Activated T-cell treated with anti-CD3 and anti-CD28 coated beads, Interleukin-2, amount 50 U/mL, for 48 hours (primary cell): ENCODE results near the gene SPRR2G.
"Not testable (repeated sequence)": the region's sequence is repeated elsewhere in the genome, so short reads cannot be mapped to it uniquely, and the experiment has no call there.

Source experiments
- DNase-seq, 2 experiments: peaks; one replicate each; pipeline ENCODE4 v3.0.0-alpha.2; 2020

Gene SPRR2G

DNA sequence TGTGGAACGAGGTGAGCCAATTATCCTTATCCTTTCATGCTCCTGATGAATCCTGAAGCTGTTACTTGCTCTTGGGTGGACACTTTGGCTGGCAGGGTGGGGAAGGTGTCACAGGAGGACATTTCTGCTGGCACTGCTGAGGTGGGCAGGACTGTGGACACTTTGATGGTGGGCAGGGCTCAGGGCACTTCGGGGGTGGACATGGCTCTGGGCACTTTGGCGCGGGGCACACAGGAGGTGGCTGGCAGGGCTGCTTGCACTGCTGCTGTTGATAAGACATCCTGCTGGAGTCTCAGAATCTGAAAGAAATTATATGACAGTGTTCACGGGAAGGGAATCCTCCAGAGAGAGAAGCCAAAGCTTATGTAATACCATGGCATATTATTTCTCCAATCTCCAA lies 38.2 kb downstream of the SPRR2G start:
- not testable (repeated sequence) for DNase-seq

DNA sequence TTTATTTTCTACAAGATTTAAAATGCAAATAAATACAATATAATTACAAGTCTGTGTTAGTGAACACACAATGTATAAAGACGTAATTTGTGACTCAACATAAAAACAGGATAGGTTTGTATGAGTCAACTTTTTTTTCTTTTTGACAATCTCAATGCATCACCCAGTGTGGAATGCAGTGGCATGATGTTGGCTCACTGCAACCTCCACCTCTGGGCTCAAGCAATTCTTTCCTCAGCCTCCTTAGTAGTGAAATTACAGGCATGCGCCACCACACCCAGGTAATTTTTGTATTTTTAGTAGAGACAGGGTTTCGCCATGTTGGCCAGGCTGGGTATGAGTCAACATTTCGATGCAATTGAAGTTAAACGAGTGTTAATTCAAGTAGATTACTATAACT lies 50.4 kb downstream of the SPRR2G start:
- DNase-seq: no peak
